ENCODE results near the gene DHRS2.
"Not testable (repeated sequence)": the region's sequence is repeated elsewhere in the genome, so short reads cannot be mapped to it uniquely, and the experiment has no call there.

Gene DHRS2

DNA sequence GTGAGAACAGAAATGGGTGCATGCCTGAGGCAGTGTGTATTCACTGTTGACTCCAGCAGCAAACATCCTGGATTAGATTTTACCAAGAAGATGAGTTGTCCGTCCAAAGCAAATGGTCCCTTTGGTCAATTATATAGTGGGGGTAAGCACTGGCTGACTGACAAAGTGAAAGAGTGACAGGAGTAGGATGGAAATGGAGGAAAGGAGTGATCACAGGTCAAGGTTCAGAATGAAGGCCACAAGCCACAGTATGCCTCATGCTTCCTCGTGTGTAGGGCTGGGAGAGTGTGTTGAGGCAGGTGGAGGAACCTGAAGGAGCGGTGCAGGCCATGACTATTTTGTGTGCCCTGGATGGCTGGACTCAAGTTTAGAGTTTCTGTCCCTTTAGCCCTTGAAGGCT is 14.3 kb downstream of the DHRS2 start:
- DNase-seq: no peak

GRCh38 chr14:23653051-23653450 is 16.9 kb downstream of the DHRS2 start:
- no peak for DNase-seq

DNA sequence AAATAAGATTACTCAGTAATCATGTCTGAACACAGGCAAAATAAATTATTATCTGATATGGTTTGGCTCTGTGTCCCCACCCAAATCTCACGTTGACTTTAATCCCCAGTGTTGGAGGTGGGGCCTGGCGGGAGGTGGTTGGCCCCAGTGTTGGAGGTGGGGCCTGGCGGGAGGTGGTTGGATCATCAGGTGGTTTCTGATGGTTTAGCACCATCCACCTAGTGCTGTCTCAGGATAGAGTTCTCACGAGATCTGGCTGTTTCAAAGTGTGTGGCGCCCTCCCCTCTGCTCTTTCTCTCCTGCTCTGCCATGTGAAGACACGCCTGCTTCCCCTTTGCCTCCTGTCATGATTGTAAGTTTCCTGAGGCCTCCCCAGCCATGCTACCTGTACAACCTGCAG is 18.1 kb downstream of the DHRS2 start:
- DNase-seq: no peak

GRCh38 chr14:23657959-23658470 is 21.9 kb downstream of the DHRS2 start:
- DNase-seq: no peak

GRCh38 chr14:23660290-23661226 is 24.4 kb downstream of the DHRS2 start:
- DNase-seq: no peak

GRCh38 chr14:23661542-23661941 is 25.4 kb downstream of the DHRS2 start:
- DNase-seq: no peak

- no peak for DNase-seq
Observed at GRCh38 chr14:23663127-23663526, 27.0 kb downstream of the DHRS2 start.

GRCh38 chr14:23663711-23664110 is 27.5 kb downstream of the DHRS2 start:
- DNase-seq: no peak

GRCh38 chr14:23664207-23664885 is 28.2 kb downstream of the DHRS2 start:
- DNase-seq: no peak

DNA sequence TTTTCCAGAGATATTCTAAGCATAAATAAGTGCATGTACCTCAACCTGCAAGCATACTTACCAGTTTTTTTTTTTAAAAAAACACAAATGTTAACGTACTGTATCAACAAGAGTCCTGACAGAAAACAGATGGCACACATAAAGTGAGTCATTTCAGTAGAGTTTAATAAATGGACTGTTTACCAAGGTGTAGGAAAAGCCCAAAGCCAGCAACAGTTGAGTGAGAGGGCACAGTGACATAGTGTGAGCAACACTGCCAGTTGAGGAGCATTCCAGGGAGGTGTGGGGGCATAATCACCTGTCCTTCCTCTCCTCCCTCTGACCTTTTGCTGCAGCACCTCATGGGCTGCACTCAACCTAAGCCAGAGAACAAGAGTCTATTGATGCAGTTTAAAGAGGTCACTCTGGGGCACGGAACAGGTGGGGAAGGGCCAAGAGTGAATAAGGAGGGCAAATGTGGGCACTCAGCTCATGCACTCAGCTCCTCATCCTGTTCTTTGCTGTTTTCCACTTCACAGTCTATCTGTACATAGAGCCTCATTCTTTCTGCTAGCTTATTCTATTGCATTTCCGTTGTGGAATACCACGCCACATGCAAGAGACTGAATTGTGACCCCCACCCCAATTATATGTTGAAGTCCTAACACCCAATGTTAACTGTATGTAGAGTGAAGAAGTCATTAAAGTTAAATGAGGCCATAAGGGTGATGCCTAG is 29.3 kb downstream of the DHRS2 start:
- no peak for DNase-seq

DNA sequence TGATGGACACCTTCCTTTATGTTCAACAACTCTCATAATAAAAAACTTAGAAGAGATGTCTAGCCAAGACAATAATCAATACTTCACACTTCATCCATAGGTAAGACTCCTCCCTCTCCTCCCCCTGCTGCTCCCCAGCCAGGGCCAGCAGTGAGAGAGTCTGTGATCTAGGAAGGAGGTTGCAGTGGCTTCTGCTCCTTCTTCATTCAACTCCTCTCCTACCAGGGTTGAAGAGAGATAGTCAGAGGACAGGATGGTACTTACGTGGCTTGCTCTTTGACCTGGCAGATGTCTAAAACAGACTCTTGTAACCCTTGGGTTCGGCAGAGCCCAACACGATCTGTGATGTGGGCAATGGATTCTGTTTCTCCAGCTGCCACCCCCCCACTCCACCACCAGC is 31.0 kb downstream of the DHRS2 start:
- no peak for DNase-seq

DNA sequence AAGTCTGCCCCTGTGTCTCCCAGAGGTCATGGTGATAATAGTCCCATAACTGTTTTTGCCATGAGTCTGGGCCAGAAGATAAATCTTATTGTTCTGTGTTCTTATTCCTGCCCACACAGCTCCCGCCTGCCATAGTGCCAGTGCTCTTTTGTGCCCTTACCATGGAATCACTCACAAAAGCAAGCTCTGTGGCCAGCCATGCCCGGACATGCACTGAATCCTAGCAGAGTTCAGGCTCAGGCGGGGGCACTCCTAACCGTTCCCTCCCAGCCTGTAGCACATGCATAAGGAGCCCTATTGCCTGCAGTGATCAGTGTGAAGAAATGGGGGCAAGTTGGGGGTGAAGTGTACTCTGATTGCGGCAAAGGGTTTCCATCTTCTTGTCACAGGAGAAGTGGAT is 33.3 kb downstream of the DHRS2 start:
- DNase-seq: no peak

- no peak for DNase-seq
Observed at GRCh38 chr14:23670481-23670880, 34.3 kb downstream of the DHRS2 start.

GRCh38 chr14:23672200-23672599 is 36.0 kb downstream of the DHRS2 start:
- no peak for DNase-seq

DNA sequence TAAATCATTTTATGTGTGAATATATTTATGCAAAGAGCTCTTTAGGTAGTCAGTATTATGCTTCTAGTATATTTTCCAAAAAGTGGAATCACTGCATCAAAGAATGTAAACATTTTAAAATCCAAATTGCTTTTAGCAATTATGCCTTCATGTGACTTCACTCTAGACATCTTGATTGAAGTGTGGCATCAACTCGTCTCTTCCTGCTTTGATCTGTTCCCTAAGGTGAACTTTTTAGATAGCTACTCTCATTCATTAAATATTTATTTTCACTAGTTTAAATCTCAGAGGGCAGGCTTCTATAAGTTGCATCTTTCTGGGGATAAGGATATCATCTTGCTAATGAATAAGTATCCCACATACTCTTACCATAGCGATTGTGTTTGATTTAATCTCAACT is 39.2 kb downstream of the DHRS2 start:
- no peak for DNase-seq

DNA sequence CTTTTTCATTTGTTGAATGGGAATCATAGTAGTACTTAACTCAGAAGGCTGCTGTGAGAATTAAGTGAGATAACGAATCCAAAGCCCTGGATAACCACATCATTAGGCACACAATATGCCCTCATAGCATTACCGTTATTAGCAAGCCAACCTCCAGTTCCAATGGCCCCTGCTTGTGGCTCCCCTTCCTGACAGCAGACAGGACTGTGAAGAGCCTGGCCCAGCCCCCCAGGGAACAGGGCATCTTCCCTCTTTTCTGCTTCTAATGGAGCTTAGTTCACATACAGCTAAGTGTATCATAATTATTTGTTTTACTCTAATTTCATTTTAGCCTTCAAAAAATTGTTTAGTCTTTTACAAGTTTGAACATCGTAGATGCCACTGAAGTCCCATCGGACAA is 39.7 kb downstream of the DHRS2 start:
- no peak for DNase-seq

DNA sequence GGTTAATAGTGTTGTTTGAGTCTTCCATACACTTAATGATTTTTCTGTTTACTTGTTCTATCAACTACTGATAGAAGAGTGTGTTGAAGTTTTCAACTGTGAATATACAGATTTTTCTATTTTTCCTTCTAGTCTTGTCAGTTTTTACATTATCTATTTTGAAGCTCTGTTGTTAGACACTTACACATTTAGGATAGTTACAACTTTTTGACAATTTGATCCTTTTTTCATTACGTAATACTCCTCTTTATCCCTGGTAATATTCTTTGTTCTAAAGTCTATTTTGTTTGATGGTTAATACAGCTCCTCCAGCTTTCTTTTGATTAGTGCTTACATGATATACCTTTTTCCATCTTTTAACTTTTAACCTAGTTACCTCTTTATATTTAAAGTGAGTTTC is 45.2 kb downstream of the DHRS2 start:
- no peak for DNase-seq

GRCh38 chr14:23689709-23690514 is 53.7 kb downstream of the DHRS2 start:
- DNase-seq: not testable (repeated sequence)

DNA sequence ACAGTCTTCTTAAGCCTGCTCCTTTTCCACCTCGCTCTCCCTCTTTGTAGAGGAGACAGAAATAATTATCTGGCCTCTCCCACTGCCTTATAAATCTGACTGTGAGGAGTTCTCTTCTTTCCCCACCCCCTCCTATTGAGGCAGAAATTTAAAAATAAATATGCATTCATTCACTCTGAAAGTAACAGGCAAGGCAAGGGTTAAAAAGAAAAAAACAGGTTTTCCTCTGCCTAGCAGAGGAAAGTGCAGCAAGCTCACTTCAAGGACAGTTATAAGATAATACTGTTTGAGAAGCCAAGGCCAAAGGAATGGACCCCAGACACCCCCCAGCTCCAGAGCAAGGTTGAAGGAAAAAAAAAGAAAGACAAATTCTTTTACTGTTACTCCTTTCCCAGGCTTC is 56.3 kb downstream of the DHRS2 start:
- no peak for DNase-seq

GRCh38 chr14:23693252-23693775 is 57.1 kb downstream of the DHRS2 start:
- no peak for DNase-seq

GRCh38 chr14:23694085-23694948 is 58.2 kb downstream of the DHRS2 start:
- DNase-seq: no peak

Data from DMS 273 treated with DMSO at 0.1 percent for 48 hours (cell line).